CD14-positive monocyte (primary cell): Measurements from ENCODE around the gene GON4L. TPM values are rescaled to one million over a fixed set of nuclear protein-coding genes. Genes with fewer than 3 reads are reported as not detected.

Experiments used
- DNase-seq, 3 donors: peaks; one replicate each; pipeline ENCODE4 v3.0.0-alpha.2; 2011 to 2022
- H2AFZ ChIP-seq: 2 replicates; pipeline ENCODE4 v1.6.0; 2012; ENCODE audit warnings: mild to moderate bottlenecking, low read depth, low read length, inconsistent platforms; ENCODE audit not compliant: insufficient read depth, poor library complexity, severe bottlenecking
- H3K27ac ChIP-seq, 2 donors: 1 replicate in 1 of 2; 2 replicates in 1 of 2; pipeline ENCODE4 v1.5.1; 2012 to 2013; ENCODE audit warnings: low read length in 2 of 2, control low read depth in 1 of 2, inconsistent platforms in 1 of 2, low read depth in 1 of 2, mild to moderate bottlenecking in 1 of 2
- H3K27me3 ChIP-seq, 2 donors: one replicate each; pipeline versions ENCODE4 v1.6.0 to v1.6.1; 2011 to 2013; ENCODE audit warnings: low read length in 2 of 2; ENCODE audit not compliant: control insufficient read depth in 2 of 2, insufficient read depth in 2 of 2
- H3K36me3 ChIP-seq, 2 donors: replicated peaks in 1 of 2; 1 replicate in 1 of 2; 2 replicates in 1 of 2; pipeline versions ENCODE4 v1.5.1 to v1.6.1; 2012 to 2013; ENCODE audit warnings: low read length in 2 of 2, control low read depth in 1 of 2, inconsistent platforms in 1 of 2, mild to moderate bottlenecking in 1 of 2; ENCODE audit not compliant: insufficient read depth in 2 of 2, control insufficient read depth in 1 of 2
- H3K4me1 ChIP-seq, 2 donors: 1 replicate in 1 of 2; 2 replicates in 1 of 2; pipeline versions ENCODE4 v1.5.1 to v1.6.1; 2012 to 2013; ENCODE audit warnings: low read length in 2 of 2, control low read depth in 1 of 2, inconsistent platforms in 1 of 2, mild to moderate bottlenecking in 1 of 2, moderate library complexity in 1 of 2; ENCODE audit not compliant: insufficient read depth in 2 of 2, control insufficient read depth in 1 of 2
- H3K4me2 ChIP-seq: replicated peaks from 2 replicates; pipeline ENCODE3; 2012; ENCODE audit warnings: low read length, moderate library complexity, mild to moderate bottlenecking; ENCODE audit not compliant: poor library complexity, severe bottlenecking; ENCODE audit errors: extremely low read depth
- H3K4me3 ChIP-seq, 3 experiments: fragments of 200-600 bp in 1 of 3; sonication (generic) in 1 of 3; replicated peaks in 1 of 3; 1 replicate in 2 of 3; 2 replicates in 1 of 3; pipeline ENCODE4 v1.5.1; 2011 to 2013; ENCODE audit warnings: low read length in 3 of 3, mild to moderate bottlenecking in 3 of 3, control low read depth in 2 of 3, low read depth in 2 of 3, inconsistent platforms in 1 of 3, moderate library complexity in 1 of 3
- H3K79me2 ChIP-seq: 2 replicates; pipeline ENCODE4 v1.6.0; 2012; ENCODE audit warnings: mild to moderate bottlenecking, control low read depth, inconsistent platforms, low read length, moderate library complexity; ENCODE audit not compliant: insufficient read depth
- H3K9ac ChIP-seq: 2 replicates; pipeline ENCODE4 v1.6.0; 2017; ENCODE audit warnings: low read length, mild to moderate bottlenecking; ENCODE audit not compliant: insufficient read depth, poor library complexity, severe bottlenecking
- H3K9me3 ChIP-seq, 2 donors: replicated peaks in 1 of 2; 1 replicate in 1 of 2; 2 replicates in 1 of 2; pipeline versions ENCODE4 v1.5.1 to v1.6.1; 2012 to 2013; ENCODE audit warnings: low read length in 2 of 2, control low read depth in 1 of 2; ENCODE audit not compliant: control insufficient read depth in 1 of 2, insufficient read depth in 1 of 2
- H4K20me1 ChIP-seq: 2 replicates; pipeline ENCODE4 v1.6.0; 2012; ENCODE audit warnings: mild to moderate bottlenecking, low read length, control low read depth, moderate library complexity; ENCODE audit not compliant: insufficient read depth
- H3K27ac Mint-ChIP-seq, 7 donors: one replicate each; pipeline ENCODE4 v1.8.0; 2020; ENCODE audit warnings: mild to moderate bottlenecking in 7 of 7, mixed read lengths in 7 of 7, moderate library complexity in 6 of 7, inconsistent platforms in 2 of 7
- H3K27me3 Mint-ChIP-seq, 3 donors: one replicate each; pipeline ENCODE4 v1.8.0; 2021 to 2022; ENCODE audit warnings: low read depth in 3 of 3, mild to moderate bottlenecking in 3 of 3, mixed read lengths in 3 of 3, moderate library complexity in 3 of 3, inconsistent platforms in 1 of 3
- H3K36me3 Mint-ChIP-seq, 2 donors: one replicate each; pipeline ENCODE4 v1.8.0; 2020; ENCODE audit warnings: mixed read lengths in 2 of 2, inconsistent platforms in 1 of 2, mild to moderate bottlenecking in 1 of 2
- H3K4me1 Mint-ChIP-seq: one replicate; pipeline ENCODE4 v1.8.0; 2020; ENCODE audit warnings: mild to moderate bottlenecking, mixed read lengths
- H3K4me3 Mint-ChIP-seq, 2 donors: one replicate each; pipeline ENCODE4 v1.8.0; 2020; ENCODE audit warnings: mild to moderate bottlenecking in 2 of 2, mixed read lengths in 2 of 2, moderate library complexity in 1 of 2
- H3K9me3 Mint-ChIP-seq, 7 donors: one replicate each; pipeline ENCODE4 v1.8.0; 2020 to 2022; ENCODE audit warnings: mixed read lengths in 7 of 7, mild to moderate bottlenecking in 6 of 7, moderate library complexity in 6 of 7, inconsistent platforms in 2 of 7
- CTCF ChIP-seq: fragments of 200-600 bp; IDR thresholded peaks from one replicate; pipeline ENCODE4 v1.8.0; 2022; ENCODE audit warnings: antibody characterized with exemption, mild to moderate bottlenecking
- WGBS: methylation state at CpG from one replicate; pipeline ENCODE4 v1.1.5; 2013; ENCODE audit warnings: missing lambda C conversion rate; ENCODE audit not compliant: insufficient coverage; 5-methylcytosine and 5-hydroxymethylcytosine counted together
- intact Hi-C, 2 donors: fragments of 100-400 bp; cut with micrococcal nuclease; formaldehyde crosslinking; loops; one replicate each; pipeline versions ENCODE4 v1.15.0 to v1.15.1; 2023
- polyA plus RNA-seq, 3 donors: library from polyadenylated mRNA; depleted of rRNA in 1 of 3; unstranded in 2 of 3; stranded (reverse) in 1 of 3; fragments of 300-500 nt in 2 of 3; fragments of >200 nt in 1 of 3; fragmentation: Illumina TruSeq in 2 of 3; gene quantifications; 1 replicate in 2 of 3; 2 replicates in 1 of 3; pipeline ENCODE4 v1.2.3, GENCODE V29; 2012 to 2021

The GON4L gene
- polyA plus RNA-seq, 3 donors = 8.5 to 39.5 (median 14.0) TPM

- no CpG with 5 or more reads among the region's 2 CpGs for WGBS
- no peaks in the 10 kb centered on the region for H3K9me3 Mint-ChIP-seq
- Histone ChIP-seq H3K36me3 (no peaks in the 10 kb centered on the region), H4K20me1 (no peaks in the 10 kb centered on the region), H3K4me3 (no peak overlapping the region), H3K79me2 (peaks cover 8% of the 10 kb centered on the region), H3K9me3 (no peaks in the 10 kb centered on the region), H3K9ac (no peak overlapping the region), H2AFZ (no peak overlapping the region), H3K27ac (no peak overlapping the region), H3K27me3 (no peaks in the 10 kb centered on the region), H3K4me1 (peaks cover 36 to 41% of the 10 kb centered on the region in 2 donors), H3K4me2 (no peak overlapping the region)
- intact Hi-C loops = loop anchor here in 1 of 2 donors (5.0 kb wide), 1 partner anchor 35 kb away; no protein-coding TSS in a partner anchor
- peaks cover 31% of the 10 kb centered on the region for H3K4me1 Mint-ChIP-seq
- no peak for DNase-seq
- H3K27ac Mint-ChIP-seq = no peak overlapping the region
- peaks cover 0 to 1% (median 0%) of the 10 kb centered on the region in 3 donors for H3K27me3 Mint-ChIP-seq
- no peak for TF ChIP-seq CTCF
- no peak overlapping the region for H3K4me3 Mint-ChIP-seq
- H3K36me3 Mint-ChIP-seq = peaks cover 0 to 2% of the 10 kb centered on the region in 2 donors
These were observed 4.9 kb upstream of the GON4L start for GRCh38 chr1:155861896-155862295.

- peaks cover 17% of the 10 kb centered on the region for H3K79me2 ChIP-seq
- H3K9me3 Mint-ChIP-seq = no peaks in the 10 kb centered on the region
- H3K36me3 ChIP-seq = no peaks in the 10 kb centered on the region
- peak overlapping the region; percentile 95 for H2AFZ ChIP-seq
- peak overlapping the region in 1 of 2 donors; percentile 88 for H3K27ac ChIP-seq
- peaks cover 0 to 1% (median 0%) of the 10 kb centered on the region in 3 donors for H3K27me3 Mint-ChIP-seq
- no peak for DNase-seq
- H3K4me1 ChIP-seq = peaks cover 43 to 50% of the 10 kb centered on the region in 2 donors
- H3K27me3 ChIP-seq = no peaks in the 10 kb centered on the region
- H3K4me2 ChIP-seq = peak overlapping the region; percentile 87
- H3K4me3 Mint-ChIP-seq = peak overlapping the region in 1 of 2 donors; percentile 80
- peak overlapping the region; percentile 95 to 99 (median 96) for H3K27ac Mint-ChIP-seq
- WGBS = no CpG with 5 or more reads among the region's 2 CpGs
- H3K9ac ChIP-seq = peak overlapping the region; percentile 64
- no peaks in the 10 kb centered on the region for H3K36me3 Mint-ChIP-seq
- H3K4me1 Mint-ChIP-seq = peaks cover 37% of the 10 kb centered on the region
- H3K4me3 ChIP-seq = peak overlapping the region in 1 of 3 experiments; percentile 84
- H4K20me1 ChIP-seq = no peaks in the 10 kb centered on the region
- H3K9me3 ChIP-seq = no peaks in the 10 kb centered on the region
- intact Hi-C loops = loop anchor here in 1 of 2 donors (5.0 kb wide), 1 partner anchor 36 kb away; no protein-coding TSS in a partner anchor
- TF ChIP-seq CTCF = no peak
These were observed 4.0 kb upstream of the GON4L start for GRCh38 chr1:155860970-155861510.
